Right renal cortex interstitium (tissue), 3 donors: ENCODE data around the gene PTPRT. TPM values are rescaled to one million over a fixed set of nuclear protein-coding genes. Genes with fewer than 3 reads are reported as not detected.

Experiments used
- DNase-seq, 3 donors: peaks; one replicate each; pipeline ENCODE4 v3.0.0-alpha.2; 2013; ENCODE audit warnings: low read depth in 3 of 3, low spot score in 2 of 3
- polyA plus RNA-seq, 3 donors: library from polyadenylated mRNA; unstranded; fragments of 120-200 nt; gene quantifications; one replicate each; pipeline ENCODE4 v1.2.1, GENCODE V29; 2013; ENCODE audit not compliant: insufficient read length in 3 of 3

PTPRT gene
- polyA plus RNA-seq, 3 donors: 0.33 to 1.4 (median 1.0) TPM

DNA sequence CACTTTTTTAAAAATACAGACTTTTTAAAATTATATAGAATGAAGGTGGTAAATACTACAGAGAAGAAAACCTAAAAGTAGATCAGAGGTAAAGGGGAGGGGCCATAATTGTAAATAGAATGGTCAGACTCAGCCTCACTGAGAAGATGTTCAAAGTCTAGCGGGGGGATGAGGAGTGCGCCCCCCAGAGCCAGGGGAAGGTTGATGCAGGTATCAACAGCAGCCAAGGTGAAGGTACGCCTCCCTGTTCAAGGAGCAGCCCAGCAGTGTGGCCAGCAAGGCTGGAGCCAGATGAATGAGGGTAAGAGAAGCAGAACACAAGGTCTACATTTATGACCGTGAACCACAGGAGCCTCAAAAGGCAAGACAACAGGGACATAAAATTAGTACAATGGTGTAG lies 204.1 kb downstream of the PTPRT start:
- no peak for DNase-seq

DNA sequence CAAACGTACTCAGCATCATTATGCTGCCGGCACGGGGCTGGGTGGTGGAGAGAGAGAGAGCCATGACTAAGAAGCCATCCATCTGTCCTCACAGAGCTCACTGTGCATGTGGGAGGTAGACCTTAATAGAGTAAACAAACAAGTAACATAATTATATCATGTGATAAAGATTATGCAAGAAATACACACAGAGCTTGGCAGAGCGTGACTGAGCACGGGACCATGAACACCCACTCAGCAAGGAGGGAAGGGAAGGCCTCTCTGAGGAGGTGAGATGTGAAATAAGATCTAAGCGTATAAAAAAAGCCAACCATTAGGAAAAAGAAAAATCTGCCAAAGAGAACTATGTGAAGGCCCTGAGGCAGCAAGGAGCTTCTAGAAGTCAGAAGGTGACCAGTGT lies 207.5 kb downstream of the PTPRT start:
- no peak for DNase-seq

DNA sequence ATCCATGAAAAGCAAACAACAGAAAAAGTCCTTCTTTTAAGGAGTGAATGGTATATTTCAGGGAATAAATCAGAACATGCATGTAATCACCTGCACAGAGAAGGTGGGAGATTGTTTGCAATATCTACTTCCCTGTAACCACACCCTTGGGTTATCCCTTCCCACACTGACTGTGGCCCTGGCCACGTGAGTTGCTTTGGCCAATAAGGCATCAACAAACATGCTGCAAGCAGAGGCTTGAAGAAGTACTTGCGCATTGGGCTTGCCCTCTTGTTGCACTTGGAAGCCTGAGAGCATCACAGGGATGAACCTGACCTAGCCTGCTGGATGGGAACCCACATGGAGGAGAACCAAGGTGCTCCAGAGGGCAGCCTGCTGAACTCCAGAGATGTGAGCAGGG lies 208.5 kb downstream of the PTPRT start:
- no peak for DNase-seq

DNA sequence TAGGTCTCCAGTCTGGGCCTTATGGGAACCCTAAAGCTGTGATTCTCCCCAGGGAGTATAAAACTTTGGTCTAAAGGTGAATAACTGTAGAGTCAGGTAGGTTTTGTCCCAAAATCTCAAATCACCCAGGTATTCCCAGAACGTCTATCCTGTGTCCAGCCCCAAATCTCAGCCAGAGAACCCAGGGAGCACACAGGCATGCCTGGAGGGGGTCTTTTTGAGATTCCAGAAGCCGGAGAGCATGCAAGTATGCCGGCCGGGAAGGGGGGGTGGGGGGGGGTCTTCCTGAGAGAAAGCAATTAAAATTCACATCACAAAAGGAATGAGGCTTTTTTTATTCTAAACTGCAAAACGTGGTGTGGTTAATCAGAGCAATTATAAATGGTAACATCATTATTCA lies 210.0 kb downstream of the PTPRT start:
- no peak for DNase-seq

DNA sequence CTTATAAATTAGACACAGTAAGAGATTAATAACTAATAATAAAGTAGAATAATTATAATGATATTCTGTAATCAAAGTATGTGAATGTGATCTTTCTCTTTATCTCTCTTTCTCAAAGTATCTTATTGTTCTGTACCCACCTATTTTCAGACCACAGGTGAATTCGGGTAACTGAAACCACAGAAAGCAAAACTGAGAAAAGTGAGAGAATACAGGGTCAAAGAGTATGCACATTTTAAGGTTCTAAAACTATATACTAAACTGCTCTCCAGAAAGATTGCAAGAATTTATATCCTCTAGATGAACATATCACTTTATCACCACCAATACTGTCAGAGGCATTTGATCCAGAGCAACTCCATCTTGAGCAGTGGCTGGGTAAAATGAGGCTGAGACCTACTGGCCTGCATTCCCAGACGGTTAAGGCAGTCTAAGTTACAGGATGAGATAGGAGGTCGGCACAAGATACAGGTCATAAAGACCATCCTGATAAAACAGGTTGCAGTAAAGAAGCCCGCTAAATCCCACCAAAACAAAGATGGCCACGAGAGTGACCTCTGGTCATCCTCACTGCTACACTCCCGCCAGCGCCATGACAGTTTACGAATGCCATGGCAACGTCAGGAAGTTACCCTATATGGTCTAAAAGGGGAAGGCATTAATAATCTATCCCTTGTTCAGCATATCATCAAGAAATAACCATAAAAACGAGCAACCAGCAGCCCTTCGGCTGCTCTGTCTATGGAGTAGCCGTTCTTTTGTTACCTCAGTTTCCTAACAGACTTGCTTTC lies 211.3 kb downstream of the PTPRT start:
- no peak for DNase-seq

DNA sequence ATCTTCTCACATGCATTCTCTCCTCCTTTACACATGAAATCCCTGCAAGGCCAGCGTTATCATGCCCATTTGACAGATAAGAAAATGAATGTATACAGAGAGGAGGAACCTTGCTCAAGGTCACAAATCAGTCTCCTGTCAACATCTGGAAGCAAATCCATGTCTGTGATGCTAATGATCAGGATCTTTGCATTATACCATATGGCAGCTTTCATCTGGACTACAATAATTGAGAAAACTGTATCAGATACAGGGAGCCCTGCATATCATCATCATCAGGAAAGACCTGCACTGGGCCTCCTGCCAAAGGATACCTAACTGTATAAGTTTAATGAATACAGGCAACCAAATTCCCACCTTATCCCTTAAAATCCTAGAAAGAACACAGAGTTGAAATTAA lies 213.7 kb downstream of the PTPRT start:
- DNase-seq: no peak

DNA sequence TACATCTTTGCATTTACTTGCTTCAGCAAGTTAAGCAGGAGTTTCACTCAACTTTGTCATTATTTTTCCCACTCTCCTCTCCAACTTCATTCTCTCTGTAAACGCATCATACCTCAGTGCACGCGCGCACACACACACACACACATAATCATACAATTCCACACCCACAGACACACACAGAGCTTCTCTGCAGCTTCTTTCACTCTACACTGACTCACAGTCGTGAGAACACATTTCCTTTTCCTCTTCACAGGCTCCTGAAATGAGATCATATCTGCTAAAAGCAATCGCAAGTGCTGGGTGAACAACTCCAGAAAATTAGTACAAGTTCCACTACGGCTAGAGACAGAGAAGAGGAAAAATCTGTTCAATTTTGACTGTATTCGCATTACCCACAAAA lies 215.4 kb downstream of the PTPRT start:
- DNase-seq: no peak

DNA sequence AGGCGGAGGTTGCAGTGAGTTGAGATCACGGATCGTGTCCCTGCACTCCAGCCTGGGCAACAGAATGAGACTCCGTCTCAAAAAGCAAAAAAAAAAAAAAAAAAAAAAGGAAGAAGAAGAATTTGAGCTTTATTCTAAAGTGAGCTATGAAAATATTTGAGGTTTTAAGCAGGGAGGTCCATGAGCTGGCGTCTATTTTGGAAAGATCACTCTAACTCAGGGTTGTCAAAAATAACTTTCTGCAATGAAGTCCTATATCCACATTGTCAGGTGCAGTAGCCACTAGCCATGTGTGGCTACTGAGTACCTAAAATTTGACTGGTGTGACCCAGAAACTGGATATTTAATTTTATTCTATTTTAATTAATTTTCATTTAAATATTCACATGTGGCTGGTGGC lies 217.1 kb downstream of the PTPRT start:
- DNase-seq: no peak

DNA sequence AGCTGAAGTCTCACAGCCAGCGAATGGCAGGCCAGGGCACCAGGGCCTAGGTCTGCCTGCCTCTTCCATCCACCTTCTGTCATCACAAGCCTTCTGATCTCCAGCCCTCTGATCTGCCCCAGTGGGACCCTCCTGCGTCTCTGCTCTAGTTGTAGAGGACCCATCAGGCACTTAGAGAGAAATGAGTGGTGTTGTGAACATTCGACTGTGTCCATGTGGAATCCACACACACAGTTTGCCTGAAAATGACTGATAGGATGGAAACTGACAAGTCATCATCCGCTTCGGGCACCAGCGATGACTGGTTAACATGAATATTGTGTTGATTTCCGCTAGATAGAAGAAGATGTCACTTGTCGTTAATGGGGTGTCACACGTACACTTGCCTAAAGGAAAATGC lies 221.0 kb downstream of the PTPRT start:
- no peak for DNase-seq

DNA sequence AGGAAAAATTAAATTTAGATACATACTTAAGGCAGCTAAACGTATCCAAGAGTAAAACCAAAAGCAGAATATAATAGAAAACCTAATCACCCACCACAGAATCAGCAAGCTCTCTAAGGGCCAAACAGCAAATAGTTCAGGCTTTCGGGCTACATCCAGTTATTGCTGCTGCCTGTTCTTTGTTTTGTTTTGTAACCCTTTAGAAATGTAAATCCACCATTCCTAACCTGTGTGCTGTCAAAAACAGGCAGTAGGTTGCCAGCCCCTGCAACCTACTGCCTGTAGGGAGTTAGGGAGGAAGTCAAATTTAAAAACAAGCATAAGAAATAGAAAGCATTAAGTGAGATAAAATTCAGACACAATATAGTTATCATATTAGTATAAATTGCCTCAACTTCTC lies 225.9 kb downstream of the PTPRT start:
- DNase-seq: no peak

DNA sequence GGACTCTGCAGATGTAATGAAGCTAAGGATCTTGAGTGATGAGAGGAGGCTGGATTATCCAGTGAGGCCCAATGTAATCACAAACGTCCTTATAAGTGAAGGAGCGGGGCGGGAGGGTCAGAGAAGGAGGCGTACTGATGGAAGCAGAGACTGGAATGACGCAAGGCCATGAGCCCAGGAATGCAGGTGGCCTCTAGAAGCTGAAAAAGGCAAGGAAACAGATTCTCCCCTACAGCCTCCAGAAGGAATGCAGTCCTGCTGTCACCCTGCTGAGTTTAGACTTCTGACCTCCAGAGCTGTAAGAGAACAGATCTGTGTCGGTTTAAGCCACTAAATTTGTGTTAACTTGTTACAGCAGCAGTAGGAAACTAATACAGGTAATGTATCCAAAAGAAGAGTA lies 227.9 kb downstream of the PTPRT start:
- DNase-seq: no peak

DNA sequence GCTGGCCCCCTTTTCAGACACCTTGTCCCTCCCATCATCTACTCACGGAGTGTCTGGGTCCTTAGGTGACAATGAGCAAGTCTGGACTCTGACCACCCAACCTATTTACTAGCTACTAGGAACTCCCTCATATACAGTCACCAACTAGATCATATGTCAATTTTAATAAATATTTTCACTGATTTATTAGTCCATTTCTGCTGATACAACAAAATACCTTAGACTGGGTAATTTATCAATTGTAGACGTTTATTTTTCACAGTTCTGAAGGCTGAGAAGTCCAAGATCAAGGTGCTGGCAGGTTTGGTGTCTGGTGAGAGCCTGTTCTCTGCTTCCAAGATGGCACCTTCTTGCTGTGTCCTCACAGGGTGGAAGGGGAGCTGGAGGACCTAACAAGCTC lies 229.7 kb downstream of the PTPRT start:
- no peak for DNase-seq

DNA sequence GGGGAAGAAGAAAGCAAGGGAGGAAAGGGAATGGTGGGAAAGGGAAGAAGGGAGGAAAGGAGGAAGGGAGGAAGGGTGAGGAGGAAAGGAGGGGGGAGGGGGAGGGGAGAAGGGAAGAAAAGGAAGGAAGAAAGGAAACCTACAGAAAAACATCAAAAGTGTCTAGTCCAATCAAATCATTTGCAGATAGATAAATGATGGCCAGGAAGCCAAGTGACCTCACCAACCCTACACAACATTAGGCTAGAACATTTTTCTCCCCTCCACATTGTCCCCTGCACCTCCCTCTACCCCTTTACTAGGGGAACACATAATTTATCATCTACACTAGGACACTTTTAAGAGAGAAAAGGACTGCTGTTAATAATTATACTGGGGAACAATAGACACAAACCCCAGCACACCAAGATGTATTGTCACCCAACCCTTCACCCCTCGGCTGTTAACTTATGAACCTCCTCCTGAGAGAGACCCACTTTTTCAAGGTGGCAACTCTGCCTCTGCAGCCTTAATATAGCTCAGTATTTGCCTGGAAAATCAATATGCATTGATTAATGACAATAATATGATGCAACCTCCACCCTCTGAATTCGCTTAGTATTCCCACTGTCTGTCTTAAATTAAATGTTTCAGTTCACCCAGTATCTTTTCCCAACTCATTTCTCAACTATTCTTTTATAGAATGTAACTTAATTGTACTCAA lies 231.2 kb downstream of the PTPRT start:
- DNase-seq: no peak

DNA sequence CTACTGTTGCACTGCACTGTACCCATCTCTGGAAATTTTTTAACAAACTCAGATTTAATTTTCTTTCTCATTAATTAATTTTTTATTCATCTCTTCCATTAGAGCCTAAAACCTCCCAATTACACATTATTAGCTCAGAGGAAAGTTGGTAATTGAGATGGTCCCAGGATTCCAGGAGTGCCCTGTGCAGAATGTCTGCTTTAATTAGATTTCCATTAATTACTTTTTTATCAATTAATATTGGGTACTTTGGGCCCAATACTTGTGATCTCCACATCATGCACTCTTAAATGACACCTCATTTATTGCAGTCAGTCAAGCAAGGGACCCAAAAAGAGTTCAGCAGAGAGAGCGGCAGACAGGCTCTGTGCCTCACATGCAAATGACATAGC lies 232.0 kb downstream of the PTPRT start:
- DNase-seq: no peak

DNA sequence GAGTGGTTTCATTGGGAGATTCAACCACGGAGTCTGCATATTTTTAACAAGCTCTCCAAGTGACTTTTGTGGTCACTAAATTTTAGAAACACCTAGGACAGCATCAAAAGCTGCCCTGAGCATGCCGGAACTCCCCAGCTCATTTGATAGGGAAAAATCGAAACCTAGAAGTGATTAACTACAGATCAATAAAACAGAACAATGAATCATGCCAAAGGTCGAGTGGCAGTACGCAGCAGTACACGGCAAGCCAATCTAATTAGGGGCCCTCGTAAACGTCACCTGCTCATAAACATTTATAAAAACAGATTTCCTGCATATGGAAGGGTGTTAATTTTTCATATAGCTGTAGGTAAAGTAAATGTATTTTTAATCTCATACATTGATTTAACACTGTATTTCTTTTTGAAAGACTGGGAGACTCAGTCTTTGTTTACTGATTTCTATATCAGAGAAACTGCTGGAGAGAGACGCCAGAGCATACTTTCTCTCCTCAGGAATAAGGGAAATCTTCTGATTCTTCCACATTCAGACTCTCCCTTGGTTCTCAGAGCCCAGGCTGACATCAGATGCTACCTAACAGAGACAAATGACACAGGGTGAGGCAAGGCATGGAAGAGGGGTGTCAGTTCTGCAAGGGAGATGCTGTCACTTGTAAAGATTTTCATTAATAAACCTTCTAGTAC lies 232.5 kb downstream of the PTPRT start:
- no peak for DNase-seq

DNA sequence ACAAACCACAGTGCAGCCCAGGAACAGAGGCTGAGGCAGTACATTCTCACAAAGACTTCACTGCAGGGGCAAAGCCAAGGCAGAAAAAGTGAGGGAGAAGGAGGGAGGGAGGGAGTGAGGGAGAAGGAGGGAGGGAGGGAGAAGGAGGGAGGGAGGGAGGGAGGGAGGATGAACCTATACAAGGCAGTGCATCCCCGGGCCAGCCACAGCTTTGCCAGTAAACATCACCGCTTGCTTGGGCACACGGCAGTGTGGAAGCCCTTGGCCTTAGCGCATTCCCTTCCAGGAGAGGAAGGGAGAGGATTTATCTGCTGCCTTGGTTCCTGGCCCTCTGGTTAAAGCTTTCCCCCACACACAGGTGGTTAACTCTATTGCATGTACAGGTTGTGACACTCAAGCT lies 234.0 kb downstream of the PTPRT start:
- no peak for DNase-seq

DNA sequence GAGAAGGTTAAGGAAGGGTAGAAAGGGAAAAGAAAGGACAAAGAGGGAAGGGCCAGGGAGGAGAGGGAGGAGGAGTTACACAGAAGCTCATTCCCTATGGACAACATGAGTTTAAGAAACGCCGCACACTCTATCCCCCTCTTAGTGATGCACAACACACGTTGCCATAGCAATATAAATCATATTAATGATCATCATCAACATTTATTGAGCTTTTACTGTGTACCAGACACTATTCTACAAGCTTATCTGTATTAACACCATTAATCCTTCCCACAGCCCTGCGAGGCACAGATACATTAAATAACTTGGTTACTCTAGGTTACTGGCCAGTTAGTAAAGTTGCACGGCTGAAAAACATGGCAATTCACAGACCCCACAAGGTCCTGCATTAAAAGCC lies 234.8 kb downstream of the PTPRT start:
- no peak for DNase-seq

DNA sequence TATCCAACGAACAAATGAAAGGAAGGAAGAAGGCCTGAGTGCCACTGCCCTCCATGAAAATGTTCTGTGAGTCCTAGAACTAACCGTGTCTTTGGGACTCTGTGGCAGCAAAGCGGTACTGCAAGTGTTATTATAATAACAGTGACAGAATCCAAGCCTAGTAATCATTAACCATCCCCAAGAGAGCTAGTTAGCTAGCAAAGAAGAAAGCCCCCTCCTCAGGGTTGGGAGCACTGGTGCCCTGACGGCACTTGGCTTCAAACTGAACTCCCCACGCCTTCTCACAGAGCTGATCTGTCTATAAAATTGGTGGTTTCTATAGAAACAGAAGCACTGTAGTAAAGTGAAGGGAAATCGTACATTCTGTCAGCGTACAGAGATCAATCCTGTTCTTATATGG lies 239.8 kb downstream of the PTPRT start:
- DNase-seq: peak in 1 of 3 donors; percentile 1

DNA sequence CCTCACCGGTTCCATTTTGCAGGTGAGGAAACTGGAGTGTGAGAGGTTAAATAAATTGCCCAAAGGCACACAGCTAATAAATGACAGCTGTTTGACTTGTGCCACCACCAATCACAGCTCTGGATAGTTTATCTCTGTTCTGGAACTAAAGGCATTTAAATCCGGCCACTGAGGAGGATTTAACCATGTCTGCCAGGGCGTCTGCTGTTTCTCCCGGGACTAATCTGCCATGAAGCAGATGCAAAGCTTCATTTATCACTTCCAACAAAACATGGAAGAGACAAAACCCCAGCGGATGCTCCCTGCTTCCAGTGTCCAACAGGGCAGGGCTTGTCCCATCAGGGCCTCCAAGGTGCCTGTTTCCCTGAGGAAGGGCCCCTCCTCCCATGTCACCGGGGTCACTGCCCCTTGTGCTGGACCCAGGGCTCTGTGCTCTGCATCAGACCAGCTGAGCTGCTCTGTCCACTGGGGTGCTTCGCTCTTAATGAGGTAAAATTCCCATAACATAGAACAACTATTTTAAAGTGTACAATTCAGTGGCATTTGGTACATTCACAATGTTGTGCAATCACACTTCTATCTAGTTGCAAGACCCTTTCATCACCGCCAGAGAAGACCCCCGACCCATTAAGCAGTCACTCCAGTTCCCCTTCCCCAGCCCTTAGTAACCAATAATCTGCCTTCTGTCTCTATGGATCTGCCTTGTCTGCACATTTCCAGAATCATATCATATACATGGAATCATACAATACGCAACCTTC lies 244.3 kb downstream of the PTPRT start:
- no peak for DNase-seq

DNA sequence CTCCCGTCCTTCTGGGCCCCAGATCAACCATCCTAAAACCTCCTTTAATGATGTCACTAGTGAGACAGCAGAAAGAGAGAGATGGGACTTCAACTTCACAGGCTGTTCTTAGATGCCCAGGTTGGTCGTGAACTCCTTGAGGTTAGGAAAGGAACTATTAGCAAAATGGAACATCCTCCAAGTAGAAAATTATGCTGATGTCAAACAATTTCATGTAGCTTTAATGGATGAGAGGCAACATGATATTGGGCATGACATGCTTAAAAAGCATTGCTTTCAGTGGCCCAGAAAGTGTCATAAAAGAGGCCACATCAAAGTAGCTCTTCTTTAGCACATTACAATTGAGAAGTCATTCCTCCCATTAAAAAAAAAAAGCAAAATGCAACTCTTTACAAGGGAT lies 248.1 kb downstream of the PTPRT start:
- DNase-seq: no peak
